Loucy (cell line): Measurements from ENCODE around the gene ARSA.

Experiments
- H2AFZ ChIP-seq: fragments of 200-600 bp; sonication (generic); 2 replicates; pipeline ENCODE4 v1.6.0; 2016; ENCODE audit warnings: antibody characterized with exemption, mild to moderate bottlenecking, low read length, moderate library complexity
- H3F3A ChIP-seq: fragments of 200-600 bp; 2 replicates; pipeline ENCODE4 v1.6.0; 2016; ENCODE audit warnings: antibody characterized with exemption, low read depth, mild to moderate bottlenecking
- H3K27me3 ChIP-seq: fragments of 200-600 bp; sonication (generic); 2 replicates; pipeline ENCODE4 v1.6.1; 2014; ENCODE audit warnings: low read length, mild to moderate bottlenecking; ENCODE audit not compliant: insufficient read depth, poor library complexity, severe bottlenecking
- H3K36me3 ChIP-seq: fragments of 200-600 bp; sonication (generic); 2 replicates; pipeline ENCODE4 v1.6.1; 2016; ENCODE audit warnings: low read length; ENCODE audit not compliant: insufficient read depth
- H3K4me1 ChIP-seq: fragments of 200-600 bp; sonication (generic); 2 replicates; pipeline ENCODE4 v1.5.1; 2014; ENCODE audit warnings: low read length, mild to moderate bottlenecking; ENCODE audit not compliant: insufficient read depth, poor library complexity, severe bottlenecking
- H3K4me2 ChIP-seq: fragments of 200-600 bp; sonication (generic); 2 replicates; pipeline ENCODE4 v1.6.0; 2014; ENCODE audit warnings: antibody characterized with exemption, low read length, low read depth, mild to moderate bottlenecking; ENCODE audit not compliant: poor library complexity, severe bottlenecking
- H3K4me3 ChIP-seq: fragments of 200-600 bp; sonication (generic); 2 replicates; pipeline ENCODE4 v1.5.1; 2014; ENCODE audit warnings: low read length, mild to moderate bottlenecking, mixed read lengths; ENCODE audit not compliant: poor library complexity, severe bottlenecking
- H3K79me2 ChIP-seq: fragments of 200-600 bp; sonication (generic); 2 replicates; pipeline ENCODE4 v1.6.1; 2014; ENCODE audit warnings: low read length; ENCODE audit not compliant: insufficient read depth
- H3K9ac ChIP-seq: fragments of 200-600 bp; sonication (generic); 2 replicates; pipeline ENCODE4 v1.6.0; 2014; ENCODE audit warnings: mild to moderate bottlenecking, low read depth, low read length, moderate library complexity; ENCODE audit not compliant: poor library complexity, severe bottlenecking
- H3K9me2 ChIP-seq: fragments of 200-600 bp; sonication (generic); replicated peaks from 2 replicates; pipeline ENCODE4 v1.6.1; 2016; ENCODE audit warnings: low read depth, low read length, mixed read lengths
- H3K9me3 ChIP-seq: fragments of 200-600 bp; sonication (generic); 2 replicates; pipeline ENCODE4 v1.6.1; 2014; ENCODE audit warnings: mild to moderate bottlenecking, antibody characterized with exemption, low read length, low read depth; ENCODE audit not compliant: insufficient read depth
- H4K20me1 ChIP-seq: fragments of 200-600 bp; sonication (generic); 2 replicates; pipeline ENCODE4 v1.6.0; 2014; ENCODE audit warnings: antibody characterized with exemption, low read length, mild to moderate bottlenecking; ENCODE audit not compliant: insufficient read depth, poor library complexity, severe bottlenecking
- EZH2phosphoT487 ChIP-seq: fragments of 200-600 bp; IDR thresholded peaks from 2 replicates; pipeline ENCODE4 v1.6.1; 2018; ENCODE audit warnings: antibody characterized with exemption, mild to moderate bottlenecking, moderate library complexity, borderline replicate concordance
- TF ChIP-seq, protein P1 (sequence below): fragments of 200-600 bp; sonication (generic); conservative IDR thresholded peaks from 2 replicates; pipeline ENCODE4 v1.5.1; 2014; ENCODE audit warnings: mild to moderate bottlenecking, antibody characterized with exemption, low read length

ARSA gene

GRCh38 chr22:50577987-50578775, 49.8 kb downstream of the ARSA start, which contains the start of gene CPT1B:
Gene CPT1B, minus strand, starts transcription at chr22:50578427. Its CDS starts 512 bp downstream, at chr22:50577915.
- Histone ChIP-seq H3K9me2 (no peaks in the 10 kb centered on the region), H2AFZ (no peak within 1 kb of the TSS), H3K9me3 (no peaks in the 10 kb centered on the region), H3K79me2 (peaks cover 17% of the 10 kb centered on the region), H3K27me3 (no peaks in the 10 kb centered on the region), H3K4me1 (peaks cover 12% of the 10 kb centered on the region), H3K9ac (no peak within 1 kb of the TSS), H4K20me1 (peaks cover 2% of the 10 kb centered on the region), H3F3A (no peaks in the 10 kb centered on the region), H3K36me3 (no peaks in the 10 kb centered on the region), H3K4me3 (no peak within 1 kb of the TSS), H3K4me2 (no peak within 1 kb of the TSS)
- TF ChIP-seq, protein P1, sequence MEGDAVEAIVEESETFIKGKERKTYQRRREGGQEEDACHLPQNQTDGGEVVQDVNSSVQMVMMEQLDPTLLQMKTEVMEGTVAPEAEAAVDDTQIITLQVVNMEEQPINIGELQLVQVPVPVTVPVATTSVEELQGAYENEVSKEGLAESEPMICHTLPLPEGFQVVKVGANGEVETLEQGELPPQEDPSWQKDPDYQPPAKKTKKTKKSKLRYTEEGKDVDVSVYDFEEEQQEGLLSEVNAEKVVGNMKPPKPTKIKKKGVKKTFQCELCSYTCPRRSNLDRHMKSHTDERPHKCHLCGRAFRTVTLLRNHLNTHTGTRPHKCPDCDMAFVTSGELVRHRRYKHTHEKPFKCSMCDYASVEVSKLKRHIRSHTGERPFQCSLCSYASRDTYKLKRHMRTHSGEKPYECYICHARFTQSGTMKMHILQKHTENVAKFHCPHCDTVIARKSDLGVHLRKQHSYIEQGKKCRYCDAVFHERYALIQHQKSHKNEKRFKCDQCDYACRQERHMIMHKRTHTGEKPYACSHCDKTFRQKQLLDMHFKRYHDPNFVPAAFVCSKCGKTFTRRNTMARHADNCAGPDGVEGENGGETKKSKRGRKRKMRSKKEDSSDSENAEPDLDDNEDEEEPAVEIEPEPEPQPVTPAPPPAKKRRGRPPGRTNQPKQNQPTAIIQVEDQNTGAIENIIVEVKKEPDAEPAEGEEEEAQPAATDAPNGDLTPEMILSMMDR = no peak
- TF ChIP-seq EZH2phosphoT487 = no peak

DNA sequence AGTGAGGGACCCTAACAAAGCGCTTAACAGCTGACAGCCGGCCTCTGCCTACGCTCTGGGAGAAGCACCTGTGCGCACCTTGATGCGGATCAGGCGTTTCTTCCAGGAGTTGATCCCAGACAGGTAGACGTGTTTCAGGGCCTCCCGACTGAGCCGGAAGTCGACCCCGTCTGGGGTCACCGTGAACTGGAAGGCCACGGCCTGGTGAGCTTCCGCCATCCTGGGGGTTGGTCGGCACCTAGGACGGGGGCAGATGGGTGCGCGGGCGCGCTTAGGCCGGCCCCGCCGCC, 50.3 kb downstream of the ARSA start:
- no peaks in the 10 kb centered on the region for H3K9me2 ChIP-seq
- no peak for TF ChIP-seq EZH2phosphoT487
- TF ChIP-seq, protein P1 = no peak
- peaks cover 12% of the 10 kb centered on the region for H3K4me1 ChIP-seq
- no peak overlapping the region for H3K4me3 ChIP-seq
- H2AFZ ChIP-seq = no peak overlapping the region
- H3K9me3 ChIP-seq = no peaks in the 10 kb centered on the region
- peaks cover 16% of the 10 kb centered on the region for H3K79me2 ChIP-seq
- H3K36me3 ChIP-seq = no peaks in the 10 kb centered on the region
- H3K9ac ChIP-seq = no peak overlapping the region
- no peaks in the 10 kb centered on the region for H3F3A ChIP-seq
- no peaks in the 10 kb centered on the region for H3K27me3 ChIP-seq
- no peak overlapping the region for H3K4me2 ChIP-seq
- no peaks in the 10 kb centered on the region for H4K20me1 ChIP-seq

GRCh38 chr22:50576806-50577696, 50.9 kb downstream of the ARSA start:
- Histone ChIP-seq H3K4me3 (no peak overlapping the region), H3K4me2 (no peak overlapping the region), H3K9ac (no peak overlapping the region), H3K79me2 (peaks cover 15% of the 10 kb centered on the region), H3K9me3 (no peaks in the 10 kb centered on the region), H3F3A (no peaks in the 10 kb centered on the region), H4K20me1 (no peaks in the 10 kb centered on the region), H3K4me1 (peaks cover 12% of the 10 kb centered on the region), H2AFZ (no peak overlapping the region), H3K36me3 (no peaks in the 10 kb centered on the region), H3K9me2 (no peaks in the 10 kb centered on the region), H3K27me3 (no peaks in the 10 kb centered on the region)
- TF ChIP-seq, protein P1 = no peak
- no peak for TF ChIP-seq EZH2phosphoT487
